ENCODE data around the gene LCN12.

LCN12 gene

GRCh38 chr9:136926749-136927148 is 25.3 kb upstream of the LCN12 start:
- in situ Hi-C loops (cut with HindIII; ENCODE audit: low sequenced_read_pairs) = no loop called here

DNA sequence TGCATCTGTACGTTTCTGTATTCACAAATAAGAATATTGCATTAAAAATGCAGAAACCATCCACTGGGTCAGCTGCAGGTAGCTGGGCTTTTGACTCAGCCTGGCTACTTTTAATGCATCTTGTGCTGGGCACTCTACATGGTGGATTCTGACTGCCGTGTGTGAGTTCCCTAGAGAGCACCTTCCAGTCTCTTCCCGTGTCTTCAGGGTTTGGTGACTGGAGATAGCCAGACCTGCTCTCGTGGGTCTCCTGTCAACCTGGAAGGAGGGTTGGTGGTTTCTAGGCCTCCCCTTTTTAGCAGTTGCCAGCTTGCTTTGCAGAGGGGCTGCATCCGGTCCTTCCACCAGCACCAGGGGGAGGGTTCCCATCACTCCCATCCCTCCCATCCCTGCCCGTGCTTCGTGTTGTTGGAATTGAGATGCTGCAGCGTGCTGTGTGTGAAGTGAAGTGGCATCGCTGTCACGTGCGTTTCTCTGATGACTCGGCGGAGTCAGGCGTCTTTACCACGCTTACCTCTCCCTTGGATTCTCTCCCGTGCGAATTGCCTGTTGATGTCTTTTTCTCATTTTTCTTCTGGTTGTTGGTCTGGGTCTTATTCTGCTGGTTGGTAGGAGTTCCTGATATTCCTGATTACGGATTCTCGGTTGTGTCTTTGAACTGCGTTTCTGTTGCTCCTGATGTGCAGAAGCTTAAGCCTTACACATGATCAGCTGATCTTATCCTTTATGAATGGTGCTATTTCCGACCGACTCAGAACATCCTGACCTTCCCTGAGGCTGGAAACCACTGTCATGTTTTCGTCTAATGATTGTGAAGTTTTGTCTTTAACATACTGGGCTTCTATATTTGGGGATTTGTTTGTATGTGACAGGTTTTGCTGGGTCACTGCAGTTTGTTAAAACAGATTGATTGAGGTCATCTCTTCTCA is 24.5 kb upstream of the LCN12 start:
- in situ Hi-C loops (cut with HindIII; ENCODE audit: low sequenced_read_pairs) = no loop called here

DNA sequence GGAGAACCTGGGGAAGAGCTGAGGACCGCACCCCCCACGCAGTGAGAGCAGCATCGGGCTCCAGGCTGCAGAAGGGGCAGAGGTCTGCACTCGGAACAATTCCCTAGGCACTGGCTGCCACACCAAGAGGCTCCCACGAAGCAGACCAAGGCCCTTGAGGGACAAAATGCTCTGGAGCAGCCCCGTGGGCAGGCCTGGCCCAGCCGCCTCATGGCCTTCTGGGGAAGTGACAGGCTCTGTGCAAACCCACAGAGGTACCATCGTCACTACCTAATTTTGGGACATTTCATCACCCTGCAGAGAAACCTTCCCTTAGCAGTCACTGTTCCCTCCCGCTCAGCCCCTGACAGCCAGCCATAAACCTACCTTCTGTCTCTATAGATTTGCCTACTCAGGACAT is 23.5 kb upstream of the LCN12 start:
- in situ Hi-C loops (cut with HindIII; ENCODE audit: low sequenced_read_pairs) = no loop called here

DNA sequence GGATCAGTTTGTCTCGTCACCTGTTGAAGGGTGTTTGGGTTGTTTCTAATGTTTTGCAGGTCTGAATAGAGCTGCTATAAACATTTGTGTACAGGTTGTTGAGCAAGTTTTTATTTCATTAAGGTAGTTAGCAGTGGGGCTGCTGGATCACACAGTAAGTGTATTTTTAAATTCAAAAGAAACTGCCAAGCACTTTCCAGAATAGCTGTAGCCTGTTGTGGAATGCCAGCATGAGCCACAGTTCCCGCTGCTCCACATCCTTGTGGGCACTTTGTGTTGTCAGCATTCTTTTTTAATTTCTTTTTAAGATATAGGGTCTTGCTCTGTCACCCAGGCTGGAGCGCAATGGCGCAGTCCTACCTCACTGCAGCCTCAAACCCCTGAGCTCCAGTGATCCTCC is 22.1 kb upstream of the LCN12 start:
- in situ Hi-C loops (cut with HindIII; ENCODE audit: low sequenced_read_pairs) = loop anchor here (10.0 kb wide), 2 partner anchors 45 to 115 kb away; partner anchors contain the start of gene TRAF2

DNA sequence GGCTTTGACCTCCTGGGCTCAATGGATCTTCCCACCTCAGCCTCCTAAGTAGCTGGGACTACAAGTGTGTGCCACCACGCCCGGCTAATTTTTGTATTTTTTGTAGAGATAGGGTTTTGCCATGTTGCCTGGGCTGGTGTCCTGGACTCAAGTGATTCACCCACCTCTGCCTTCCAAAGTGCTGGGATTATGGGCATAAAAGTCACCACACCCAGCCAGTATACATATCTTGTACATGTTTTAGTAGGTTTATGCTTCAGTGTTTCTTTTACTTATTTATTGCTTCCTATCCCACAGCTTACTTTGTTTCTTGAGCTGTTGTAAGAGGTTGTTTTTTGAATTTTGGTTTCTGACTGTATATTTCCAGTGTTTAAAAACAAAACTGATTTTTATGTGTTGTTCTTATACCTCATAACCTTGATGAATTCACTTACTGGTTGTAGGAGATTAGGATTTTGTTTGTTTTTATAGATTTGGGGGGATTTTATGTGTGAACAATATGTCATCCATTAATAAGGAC is 20.4 kb upstream of the LCN12 start:
- in situ Hi-C loops (cut with HindIII; ENCODE audit: low sequenced_read_pairs) = loop anchor here (10.0 kb wide), 2 partner anchors 47 to 117 kb away; partner anchors contain the start of gene TRAF2

DNA sequence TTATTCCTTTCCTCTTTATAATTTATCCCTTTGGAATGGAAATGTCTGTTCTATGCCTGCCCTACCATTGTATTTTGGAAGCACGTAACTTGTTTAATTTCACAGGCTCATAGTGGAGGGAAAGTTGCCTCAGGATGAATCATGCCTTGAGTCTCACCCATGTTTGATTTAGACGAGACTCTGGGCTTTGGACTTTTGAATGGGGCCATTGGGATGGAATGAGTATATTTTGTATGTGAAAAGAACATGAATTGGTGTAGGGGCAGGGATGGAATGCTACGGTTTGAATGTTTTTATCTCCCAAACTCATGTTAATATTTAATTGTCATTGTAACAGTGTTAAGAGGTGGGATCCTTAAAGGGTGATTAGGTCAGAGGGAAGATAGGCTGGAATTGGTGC is 17.8 kb upstream of the LCN12 start:
- in situ Hi-C loops (cut with HindIII; ENCODE audit: low sequenced_read_pairs) = loop anchor here (10.0 kb wide), 2 partner anchors 49 to 119 kb away; partner anchors contain the start of gene TRAF2

DNA sequence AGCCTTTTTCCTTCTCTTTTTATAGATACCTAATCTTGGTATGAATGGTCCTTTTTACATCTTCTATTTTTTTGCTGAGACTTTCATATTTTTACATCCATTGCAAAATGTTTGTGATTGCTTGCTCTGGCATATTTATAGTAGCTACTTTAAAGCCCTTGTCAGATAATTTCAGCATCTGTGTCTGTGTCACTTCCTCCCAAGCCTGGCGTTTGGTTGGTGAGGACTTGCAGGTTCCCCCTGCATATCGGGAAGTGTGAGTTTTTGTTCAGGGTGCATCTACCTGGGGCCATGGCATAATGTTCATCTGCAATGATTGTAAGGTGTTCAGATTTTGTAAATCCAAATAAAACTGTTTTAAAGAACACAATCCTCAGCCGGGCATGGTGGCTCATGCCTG is 16.4 kb upstream of the LCN12 start:
- in situ Hi-C loops (cut with HindIII; ENCODE audit: low sequenced_read_pairs) = loop anchor here (10.0 kb wide), 2 partner anchors 51 to 121 kb away; partner anchors contain the start of gene TRAF2

- in situ Hi-C loops (cut with HindIII; ENCODE audit: low sequenced_read_pairs) = loop anchor here (10.0 kb wide), 2 partner anchors 52 to 122 kb away; partner anchors contain the start of gene TRAF2
These were observed 15.4 kb upstream of the LCN12 start for GRCh38 chr9:136936645-136937170.

- in situ Hi-C loops (cut with HindIII; ENCODE audit: low sequenced_read_pairs) = loop anchor here (10.0 kb wide), 2 partner anchors 53 to 123 kb away; partner anchors contain the start of gene TRAF2
These were observed 14.7 kb upstream of the LCN12 start for GRCh38 chr9:136937186-136938001.

DNA sequence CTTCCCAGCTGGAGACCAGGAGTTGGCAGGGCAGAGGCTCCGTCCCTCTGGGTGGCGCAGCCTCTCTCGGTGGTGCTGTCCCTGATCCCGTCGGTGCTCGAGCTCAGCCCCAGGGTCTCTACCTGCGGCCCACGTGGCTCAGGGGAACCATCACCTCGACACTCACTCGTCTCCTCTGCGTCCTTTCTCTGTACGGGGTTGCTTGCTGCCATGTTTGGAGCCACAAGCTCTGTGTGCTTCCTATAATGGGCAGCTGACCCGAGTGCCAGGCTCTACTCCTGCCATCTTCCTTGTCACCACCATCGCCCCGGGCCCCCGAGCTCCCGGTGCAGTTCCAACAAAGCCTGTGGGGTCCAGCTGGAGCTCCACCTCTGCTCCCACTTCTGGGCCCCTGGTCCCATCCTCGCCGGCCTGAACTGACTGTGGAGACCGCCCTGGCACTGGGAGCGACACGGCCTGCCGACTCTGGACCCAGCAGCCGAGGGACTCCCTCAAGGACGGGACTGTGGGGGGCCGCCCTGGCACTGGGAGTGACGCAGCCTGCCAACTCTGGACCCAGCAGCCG is 12.6 kb upstream of the LCN12 start:
- in situ Hi-C loops (cut with HindIII; ENCODE audit: low sequenced_read_pairs) = loop anchor here (10.0 kb wide), 2 partner anchors 55 to 125 kb away; partner anchors contain the start of gene TRAF2

DNA sequence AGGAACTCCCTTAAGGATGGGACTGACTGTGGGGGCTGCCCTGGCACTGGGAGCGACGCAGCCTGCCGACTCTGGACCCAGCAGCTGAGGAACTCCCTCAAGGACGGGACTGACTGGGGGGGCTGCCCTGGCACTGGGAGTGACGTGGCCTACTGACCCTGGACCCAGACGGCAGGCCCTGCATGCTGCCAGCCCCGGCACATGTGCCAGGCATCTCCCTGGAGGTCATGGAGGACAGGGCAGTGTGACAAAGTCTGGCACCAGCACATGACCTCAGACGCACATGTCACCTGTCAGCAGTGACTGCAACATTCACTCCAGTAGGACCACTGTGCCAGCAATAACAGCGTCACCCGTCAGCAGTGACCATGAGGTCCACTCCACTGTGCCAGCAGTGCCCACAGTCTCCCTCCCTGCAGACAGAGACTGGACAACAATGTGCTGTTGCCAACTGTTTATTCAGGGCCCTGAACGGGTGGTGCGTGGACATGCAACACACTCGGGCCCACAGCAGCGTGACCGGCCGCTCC is 12.0 kb upstream of the LCN12 start:
- in situ Hi-C loops (cut with HindIII; ENCODE audit: low sequenced_read_pairs) = loop anchor here (10.0 kb wide), 2 partner anchors 55 to 125 kb away; partner anchors contain the start of gene TRAF2

DNA sequence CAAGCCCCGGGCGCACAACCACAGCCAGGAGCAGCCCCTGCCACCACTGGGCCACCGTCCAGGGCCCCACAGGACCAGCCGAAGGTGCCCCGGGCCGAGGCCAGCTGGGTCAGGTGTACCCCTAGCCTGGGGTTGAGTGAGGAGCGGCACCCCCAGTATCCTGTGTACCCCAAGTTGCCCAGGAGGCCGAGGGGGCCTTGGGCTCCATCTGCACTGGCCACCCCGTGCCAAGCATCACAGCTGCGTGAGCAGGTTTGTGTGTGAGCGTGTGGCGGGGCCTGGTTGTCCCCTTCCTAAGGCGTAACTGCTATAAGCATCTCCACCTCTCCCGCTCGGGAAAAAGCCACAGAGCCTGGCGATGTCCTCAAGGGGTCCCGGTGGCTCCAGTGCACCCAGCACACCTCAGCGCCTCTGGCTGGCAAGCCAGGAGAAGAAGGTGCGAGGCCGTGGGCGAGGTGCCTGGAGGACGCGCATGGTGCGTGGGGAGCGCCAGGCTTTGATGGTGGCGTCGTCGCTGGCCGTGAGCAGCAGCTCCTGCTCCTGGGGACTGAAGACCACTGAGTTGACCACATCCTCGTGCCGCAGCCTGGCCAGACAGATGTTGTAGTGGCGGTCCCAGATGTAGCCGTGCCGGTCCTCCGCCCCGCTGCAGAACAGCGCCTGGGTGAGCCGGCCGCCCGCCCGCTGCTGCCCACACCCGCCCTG is 11.4 kb upstream of the LCN12 start:
- in situ Hi-C loops (cut with HindIII; ENCODE audit: low sequenced_read_pairs) = no loop called here

GRCh38 chr9:136941231-136942111 is 10.6 kb upstream of the LCN12 start:
- in situ Hi-C loops (cut with HindIII; ENCODE audit: low sequenced_read_pairs) = no loop called here

GRCh38 chr9:136942112-136942880 is 9.8 kb upstream of the LCN12 start:
- in situ Hi-C loops (cut with HindIII; ENCODE audit: low sequenced_read_pairs) = no loop called here

DNA sequence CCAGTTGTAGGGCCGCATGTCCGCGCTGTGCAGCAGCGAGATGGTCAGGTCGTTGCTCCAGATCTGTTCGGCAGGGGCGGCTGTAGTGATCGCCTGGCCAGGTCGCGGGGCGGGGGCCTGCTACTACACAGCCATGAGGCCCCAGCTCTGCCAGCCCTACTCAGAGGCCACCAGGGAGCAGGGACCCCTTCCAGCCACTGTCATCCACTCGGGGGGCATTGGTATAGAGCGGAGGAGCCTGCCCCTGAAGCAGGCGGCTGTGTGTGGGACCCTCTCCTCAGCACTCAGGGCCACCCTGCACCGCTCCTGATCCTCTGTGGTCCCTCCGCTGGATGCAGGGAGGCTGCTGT is 9.2 kb upstream of the LCN12 start:
- in situ Hi-C loops (cut with HindIII; ENCODE audit: low sequenced_read_pairs) = no loop called here

DNA sequence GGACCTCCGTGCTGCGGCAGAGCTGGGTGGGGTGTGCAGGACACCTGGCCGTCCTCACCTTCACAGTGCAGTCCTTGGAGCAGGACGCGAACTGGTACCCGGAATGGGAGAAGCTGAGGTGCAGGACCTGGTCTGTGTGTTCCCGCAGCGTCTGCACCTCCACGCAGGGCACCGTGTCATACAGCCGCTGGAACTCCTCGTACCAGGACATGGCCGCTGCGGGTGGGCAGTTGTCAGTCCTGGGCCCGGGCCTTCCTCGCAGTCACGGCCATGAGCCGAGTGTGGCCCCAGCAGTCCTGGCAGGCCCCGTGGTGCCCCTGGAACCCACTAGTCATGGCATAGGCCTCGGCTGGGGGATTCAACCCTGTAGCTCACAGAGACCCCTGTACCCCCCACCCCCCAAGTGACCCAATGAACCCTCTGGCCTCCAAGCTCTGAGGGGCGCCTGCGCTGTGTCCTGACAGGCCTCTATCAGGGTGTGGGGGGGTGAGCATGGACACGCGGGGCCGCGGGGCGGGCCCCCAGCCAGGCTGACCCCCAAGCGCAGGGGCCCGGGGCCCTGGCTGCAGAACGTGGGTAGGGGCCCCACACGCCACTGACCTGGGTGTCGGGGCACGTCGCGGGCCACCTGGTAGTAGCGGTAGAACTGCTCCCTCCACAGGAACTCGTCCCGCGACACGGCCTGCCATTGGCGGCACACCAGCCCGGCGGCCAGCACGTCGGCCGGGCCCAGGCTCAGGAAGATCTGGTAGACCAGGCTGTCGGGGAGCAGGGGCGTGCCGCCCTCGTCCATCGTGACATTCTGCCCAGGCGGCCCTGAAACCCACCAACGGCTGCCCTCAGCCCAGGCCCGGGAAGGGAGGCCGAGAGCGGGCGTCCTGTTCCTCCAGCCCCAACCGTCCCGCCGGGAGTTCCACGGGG is 8.5 kb upstream of the LCN12 start:
- in situ Hi-C loops (cut with HindIII; ENCODE audit: low sequenced_read_pairs) = no loop called here

DNA sequence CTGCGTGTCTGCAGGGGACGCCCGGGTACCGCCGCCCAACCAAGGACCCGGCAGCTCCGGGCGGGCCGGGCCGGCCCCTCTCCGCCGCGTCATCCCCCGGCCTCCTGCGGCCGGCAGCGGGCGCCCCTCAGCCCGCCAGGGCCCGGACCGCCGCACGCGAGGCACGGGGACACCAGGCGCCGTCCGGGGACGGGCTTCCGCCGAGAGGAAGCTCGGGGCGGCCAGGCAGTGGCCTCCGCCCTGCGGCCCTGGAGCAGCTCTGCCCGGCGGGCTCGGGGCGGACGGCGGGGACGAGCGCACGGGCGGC is 7.9 kb upstream of the LCN12 start:
- in situ Hi-C loops (cut with HindIII; ENCODE audit: low sequenced_read_pairs) = no loop called here
